Testis (tissue), 2 donors: ENCODE results near the gene ABCB11.

Source experiments
- POLR2A ChIP-seq: fragments of 450-650 bp; IDR thresholded peaks from one replicate; pipeline ENCODE4 v1.6.1; 2017; ENCODE audit warnings: antibody characterized with exemption, mild to moderate bottlenecking, moderate library complexity
- TF ChIP-seq, protein P1 (sequence below), 3 experiments: fragments of 450-650 bp in 2 of 3; fragments of 200-600 bp in 1 of 3; sonication (generic) in 1 of 3; IDR thresholded peaks; one replicate each; pipeline ENCODE4 v1.5.1; 2016 to 2019; ENCODE audit warnings: antibody characterized with exemption in 3 of 3, mild to moderate bottlenecking in 2 of 3, moderate library complexity in 1 of 3

DNA sequence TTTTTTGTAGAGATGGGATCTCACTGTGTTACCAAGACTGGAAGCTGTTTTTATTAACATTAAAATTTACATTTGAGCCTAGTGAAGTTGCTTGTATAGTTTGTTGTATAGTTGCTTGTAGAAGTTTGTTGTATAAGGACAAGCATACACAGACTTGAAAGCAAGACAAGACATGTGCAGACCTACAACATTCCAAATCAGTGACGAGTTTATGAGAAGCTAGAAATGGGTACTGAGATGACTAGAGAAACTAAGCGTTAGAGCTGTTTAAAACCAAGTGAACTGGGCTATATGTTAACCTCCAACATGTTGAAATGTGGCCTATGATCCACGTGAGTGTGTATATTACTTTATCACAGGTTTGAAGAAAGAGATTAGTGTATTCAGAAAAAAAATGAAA, 39.1 kb downstream of the ABCB11 start:
- TF ChIP-seq, protein P1, sequence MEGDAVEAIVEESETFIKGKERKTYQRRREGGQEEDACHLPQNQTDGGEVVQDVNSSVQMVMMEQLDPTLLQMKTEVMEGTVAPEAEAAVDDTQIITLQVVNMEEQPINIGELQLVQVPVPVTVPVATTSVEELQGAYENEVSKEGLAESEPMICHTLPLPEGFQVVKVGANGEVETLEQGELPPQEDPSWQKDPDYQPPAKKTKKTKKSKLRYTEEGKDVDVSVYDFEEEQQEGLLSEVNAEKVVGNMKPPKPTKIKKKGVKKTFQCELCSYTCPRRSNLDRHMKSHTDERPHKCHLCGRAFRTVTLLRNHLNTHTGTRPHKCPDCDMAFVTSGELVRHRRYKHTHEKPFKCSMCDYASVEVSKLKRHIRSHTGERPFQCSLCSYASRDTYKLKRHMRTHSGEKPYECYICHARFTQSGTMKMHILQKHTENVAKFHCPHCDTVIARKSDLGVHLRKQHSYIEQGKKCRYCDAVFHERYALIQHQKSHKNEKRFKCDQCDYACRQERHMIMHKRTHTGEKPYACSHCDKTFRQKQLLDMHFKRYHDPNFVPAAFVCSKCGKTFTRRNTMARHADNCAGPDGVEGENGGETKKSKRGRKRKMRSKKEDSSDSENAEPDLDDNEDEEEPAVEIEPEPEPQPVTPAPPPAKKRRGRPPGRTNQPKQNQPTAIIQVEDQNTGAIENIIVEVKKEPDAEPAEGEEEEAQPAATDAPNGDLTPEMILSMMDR (IDR thresholded peaks at IDR 0.05) = no peak
- TF ChIP-seq POLR2A = no peak
